HG03280 (cell line): Measurements from ENCODE around the gene GTPBP3.

Experiments
- ATAC-seq: cut with Tn5 transposase; IDR thresholded peaks from one replicate; pipeline ENCODE4 v1.9.1; 2021; ENCODE audit warnings: mild to moderate bottlenecking, moderate library complexity; ENCODE audit not compliant: unreplicated experiment

The GTPBP3 gene

DNA sequence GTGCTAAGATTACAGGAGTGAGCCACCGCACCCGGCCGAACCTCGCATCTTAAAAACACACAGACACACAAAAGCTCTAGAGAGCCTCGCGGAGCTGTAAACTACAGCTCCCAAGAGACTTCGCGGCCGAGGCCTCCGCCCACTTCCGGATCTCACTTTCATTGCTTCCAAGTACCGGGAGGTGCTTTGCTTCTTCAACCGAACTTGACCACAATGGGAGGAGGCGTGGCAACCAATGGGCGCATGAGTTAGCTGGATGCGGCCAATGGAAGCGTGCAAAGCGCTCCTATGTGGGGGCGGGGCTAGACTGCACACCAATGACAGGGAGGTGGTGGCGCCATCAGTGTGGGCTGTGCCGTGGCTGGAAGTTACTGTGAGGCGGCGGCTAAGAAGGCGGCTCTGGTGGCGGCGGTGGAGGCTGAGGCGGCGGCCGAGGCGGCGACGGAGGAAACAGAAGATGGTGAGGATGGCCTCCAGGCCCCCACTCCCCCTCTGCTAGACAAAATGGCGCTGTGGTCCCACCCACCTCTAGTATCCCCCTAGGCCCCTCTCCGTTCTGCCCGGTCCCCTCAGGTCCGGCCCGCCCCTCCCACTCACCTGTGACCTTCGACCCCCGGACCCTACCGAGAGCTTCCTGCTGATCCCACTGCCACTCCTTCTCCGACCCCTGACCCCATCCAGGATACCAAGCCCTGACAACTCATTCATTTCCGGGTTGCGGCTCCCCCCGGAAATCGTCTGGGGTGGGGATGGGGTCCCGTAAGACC is 28.0 kb upstream of the GTPBP3 start, which contains the start of gene DDA1:
TSS of gene DDA1 (plus strand) at position 366 of the 767 bp plus-strand sequence. CDS start at position 458, 92 bp downstream.
- peak; percentile 65 for ATAC-seq

DNA sequence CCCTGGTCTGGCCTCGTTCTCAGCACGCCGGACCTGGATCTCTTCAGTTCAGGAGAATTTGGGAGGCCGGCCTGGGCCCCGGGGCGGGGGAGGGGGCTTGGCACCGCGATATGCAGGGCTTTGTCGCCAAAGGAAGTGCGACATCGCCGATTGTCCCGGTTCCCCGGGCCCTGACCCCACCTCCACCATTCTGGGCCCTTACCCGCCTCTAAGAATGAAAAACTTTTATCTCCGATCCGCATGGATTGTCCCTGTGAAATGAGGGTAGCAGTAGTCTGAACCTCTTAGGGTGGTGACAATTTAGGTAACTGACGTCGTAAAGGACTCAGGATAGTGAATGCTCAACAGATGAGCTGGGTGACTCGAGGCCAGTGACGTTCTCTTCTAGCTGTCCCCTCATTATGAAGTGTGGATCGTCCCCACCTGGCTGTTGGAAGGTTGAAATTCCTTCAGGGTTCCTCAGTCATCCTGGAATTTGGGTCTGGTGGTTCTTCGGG is 27.3 kb upstream of the GTPBP3 start:
- ATAC-seq, result no peak

GRCh38 chr19:17311455-17312188 is 25.7 kb upstream of the GTPBP3 start:
- no peak for ATAC-seq

- no peak for ATAC-seq
Observed at GRCh38 chr19:17312189-17313113, 24.9 kb upstream of the GTPBP3 start.

DNA sequence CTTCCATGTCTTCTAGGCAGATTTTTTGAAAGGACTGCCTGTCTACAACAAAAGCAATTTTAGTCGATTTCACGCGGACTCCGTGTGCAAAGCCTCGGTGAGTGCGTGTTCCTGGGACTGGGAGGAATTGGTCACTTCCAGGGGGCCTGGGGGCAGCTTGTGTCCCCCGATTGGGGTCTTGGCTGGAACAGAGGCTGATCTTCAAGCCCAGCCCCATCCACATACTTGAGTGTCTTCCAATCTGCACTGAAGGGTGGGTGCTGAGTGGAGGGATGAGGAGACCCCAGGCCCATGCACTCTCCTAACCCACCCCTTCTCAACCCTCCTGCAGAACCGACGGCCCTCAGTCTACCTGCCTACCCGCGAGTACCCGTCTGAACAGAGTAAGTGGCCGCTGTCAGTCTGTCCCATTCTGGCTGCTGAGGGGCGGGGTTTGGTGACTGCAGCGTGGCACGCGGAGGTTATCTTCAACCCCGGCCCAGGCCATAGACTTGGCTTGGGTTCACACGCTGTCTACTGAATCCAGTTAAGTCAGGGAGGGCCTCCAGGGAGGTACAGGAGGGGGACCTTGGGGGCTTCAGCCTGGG is 23.3 kb upstream of the GTPBP3 start:
- ATAC-seq, result no peak

DNA sequence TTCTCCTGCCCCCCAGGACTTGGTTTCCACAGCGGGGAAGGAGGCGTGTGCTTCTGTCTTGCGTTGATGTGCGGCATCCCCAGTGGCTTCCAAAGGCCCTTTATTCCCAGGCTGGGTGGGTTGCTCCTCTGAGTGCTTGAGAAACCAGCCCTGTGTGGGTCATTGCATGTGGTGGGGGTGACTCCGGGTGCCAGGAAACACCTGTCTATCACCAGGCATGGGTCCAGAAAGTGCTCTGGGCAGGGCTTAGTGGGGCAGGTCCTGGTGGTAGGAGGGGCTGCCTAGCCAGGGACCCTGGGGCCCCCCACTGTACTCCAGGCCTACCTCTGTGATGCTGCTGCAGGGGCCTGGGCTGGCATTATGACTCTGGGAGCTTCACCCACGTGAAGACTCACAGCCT is 18.4 kb upstream of the GTPBP3 start:
- no peak for ATAC-seq

GRCh38 chr19:17319473-17320238 is 17.7 kb upstream of the GTPBP3 start:
- no peak for ATAC-seq

GRCh38 chr19:17320435-17320834 is 16.9 kb upstream of the GTPBP3 start:
- no peak for ATAC-seq

DNA sequence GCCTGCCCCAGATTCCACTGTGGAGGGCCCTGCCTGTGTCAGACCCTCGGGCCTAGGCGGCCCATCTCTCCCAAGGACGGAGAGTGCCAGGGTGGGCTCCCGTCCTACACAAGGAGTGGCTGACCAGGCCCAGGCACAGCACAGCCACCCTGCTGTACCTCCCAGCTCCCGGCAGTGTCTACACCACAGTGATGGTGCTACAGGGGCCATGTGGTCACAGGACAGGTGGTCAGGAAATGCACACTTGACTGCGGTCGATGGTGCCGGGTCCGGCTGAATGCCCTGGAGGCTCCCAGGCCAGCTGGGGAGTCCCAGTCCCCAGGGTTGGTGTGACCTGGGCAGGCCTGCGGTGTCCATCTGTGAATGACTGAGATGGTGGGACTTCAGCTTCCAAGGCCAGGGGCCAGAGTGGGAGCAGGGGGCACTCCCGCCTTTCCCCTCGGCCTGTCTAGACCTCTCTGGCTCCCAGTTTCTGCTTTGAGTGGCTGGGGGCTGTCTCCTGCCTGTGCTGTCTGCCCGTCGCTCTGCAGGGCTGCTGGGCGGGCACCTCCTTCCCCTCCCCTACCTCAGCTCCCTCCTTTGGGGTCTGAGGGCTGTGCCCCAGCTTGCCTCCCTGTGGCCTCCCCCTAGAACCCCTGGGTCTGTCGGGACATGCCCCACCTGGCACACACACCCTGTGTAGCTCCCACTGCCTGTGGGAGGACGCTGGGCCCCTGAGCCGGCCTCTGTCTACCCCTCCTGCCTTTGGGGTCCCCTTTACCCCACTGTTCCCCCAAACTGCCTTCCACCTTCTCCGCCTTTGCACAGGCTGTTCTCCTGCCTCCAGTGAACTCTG is 15.5 kb upstream of the GTPBP3 start:
- no peak for ATAC-seq

DNA sequence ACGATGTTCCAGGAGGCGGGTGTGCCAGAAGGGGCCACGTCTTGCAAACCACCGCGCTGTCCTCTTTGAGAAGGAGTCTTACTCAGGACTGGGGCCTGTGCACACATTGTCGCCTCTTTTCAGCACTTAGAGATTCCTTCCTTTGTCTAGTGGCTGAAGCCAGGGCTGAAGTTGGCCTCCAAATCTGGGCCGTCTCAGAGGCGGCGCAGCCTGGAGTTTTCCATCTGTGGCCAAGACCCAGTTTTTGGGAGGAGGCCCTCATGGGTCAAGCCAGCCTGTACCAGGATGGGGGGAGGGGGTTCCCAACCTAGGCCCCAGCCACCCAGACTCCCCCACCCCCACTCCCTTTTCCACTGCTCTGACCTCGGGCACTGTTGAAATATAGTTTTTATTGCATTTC is 14.5 kb upstream of the GTPBP3 start:
- no peak for ATAC-seq

DNA sequence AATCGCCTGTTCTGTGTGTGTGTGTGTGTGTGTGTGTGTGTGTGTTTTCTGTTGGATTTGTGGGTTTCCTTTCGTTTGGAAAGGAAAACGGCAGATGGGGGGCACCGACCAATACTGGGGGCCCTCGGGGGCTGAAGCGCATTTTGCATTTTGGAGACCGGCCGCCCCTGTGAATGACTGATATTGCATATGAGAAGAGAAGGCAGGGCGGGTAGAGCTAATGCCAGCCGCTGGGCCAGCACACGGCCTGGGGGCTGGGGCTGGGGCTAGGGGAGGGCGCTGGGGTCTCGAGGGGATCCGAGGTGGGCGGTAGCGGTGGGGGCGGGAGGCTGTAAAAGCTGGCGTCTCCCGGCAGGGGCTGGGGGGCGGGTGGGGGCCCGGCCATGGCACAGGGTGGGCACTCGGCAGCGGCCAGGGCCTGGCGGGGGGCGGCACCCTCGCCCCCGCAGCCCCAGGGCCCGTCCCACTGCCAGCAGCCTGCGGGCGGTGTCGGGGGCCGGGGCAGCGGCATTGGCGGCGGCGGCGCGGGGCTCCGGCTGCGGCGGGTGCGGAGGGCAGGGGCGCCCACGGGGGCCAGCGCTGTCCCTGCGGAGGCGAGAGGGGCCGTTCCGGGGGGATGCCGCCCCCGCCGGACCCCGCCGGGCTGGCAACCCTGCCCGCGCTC is 13.9 kb upstream of the GTPBP3 start:
- no peak for ATAC-seq

DNA sequence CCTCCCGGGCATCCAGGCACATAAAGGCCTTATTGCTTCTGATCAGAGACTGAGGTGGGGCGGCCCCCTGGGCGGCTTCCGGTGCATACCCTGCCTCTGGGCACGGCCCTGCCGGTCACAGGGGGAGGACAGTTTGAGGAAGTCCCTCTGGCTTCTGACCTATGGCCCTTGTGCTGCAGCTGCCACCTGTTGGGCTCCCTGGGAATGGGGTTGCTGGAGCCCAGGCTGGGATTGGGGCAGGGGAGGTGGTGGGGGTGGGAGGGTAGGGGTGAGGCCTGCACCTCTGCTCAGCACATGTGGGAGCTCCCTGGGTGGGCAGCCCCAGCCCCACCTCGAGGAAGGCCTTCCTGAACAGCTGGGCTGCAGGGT is 13.4 kb upstream of the GTPBP3 start:
- ATAC-seq, result no peak

- no peak for ATAC-seq
Observed at GRCh38 chr19:17324357-17325114, 12.8 kb upstream of the GTPBP3 start.

- ATAC-seq, result no peak
Observed at GRCh38 chr19:17325133-17325532, 12.2 kb upstream of the GTPBP3 start.

GRCh38 chr19:17325881-17326594 is 11.3 kb upstream of the GTPBP3 start:
- ATAC-seq, result no peak

GRCh38 chr19:17326595-17326966 is 10.8 kb upstream of the GTPBP3 start:
- no peak for ATAC-seq

DNA sequence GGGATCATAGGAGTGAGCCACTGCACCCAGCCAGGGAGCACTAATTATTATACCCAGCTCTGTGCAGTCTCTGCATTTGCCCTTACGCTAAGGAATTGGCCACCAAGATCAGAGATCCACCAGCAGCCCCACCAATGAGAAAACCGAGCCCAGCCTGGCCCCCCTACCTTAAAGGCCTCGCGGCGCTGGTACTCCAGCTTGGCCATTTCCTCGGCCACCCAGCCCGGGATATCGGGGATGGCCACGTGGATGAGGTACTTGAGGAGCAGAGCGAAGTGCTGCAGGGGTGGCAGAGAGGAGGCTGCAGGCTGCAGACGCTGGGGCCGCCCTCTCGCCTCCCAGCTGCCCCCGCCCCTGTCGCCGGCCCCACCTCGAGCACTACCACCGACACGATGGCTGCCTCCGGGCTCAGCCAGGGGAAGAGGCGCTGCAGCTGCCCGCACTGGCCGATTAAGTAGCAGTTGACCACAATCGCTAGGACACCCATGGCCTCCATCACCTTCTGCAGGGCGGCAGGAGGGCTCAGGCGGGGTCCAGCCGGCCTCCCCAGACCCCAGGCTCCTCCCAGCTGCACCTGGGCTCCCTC is 10.2 kb upstream of the GTPBP3 start:
- ATAC-seq, result no peak
